GM18858 (cell line): ENCODE measurements around the gene IL34.

ENCODE experiments used
- ATAC-seq: cut with Tn5 transposase; IDR thresholded peaks from one replicate; pipeline ENCODE4 v1.9.1; 2021; ENCODE audit not compliant: unreplicated experiment

IL34 gene

DNA sequence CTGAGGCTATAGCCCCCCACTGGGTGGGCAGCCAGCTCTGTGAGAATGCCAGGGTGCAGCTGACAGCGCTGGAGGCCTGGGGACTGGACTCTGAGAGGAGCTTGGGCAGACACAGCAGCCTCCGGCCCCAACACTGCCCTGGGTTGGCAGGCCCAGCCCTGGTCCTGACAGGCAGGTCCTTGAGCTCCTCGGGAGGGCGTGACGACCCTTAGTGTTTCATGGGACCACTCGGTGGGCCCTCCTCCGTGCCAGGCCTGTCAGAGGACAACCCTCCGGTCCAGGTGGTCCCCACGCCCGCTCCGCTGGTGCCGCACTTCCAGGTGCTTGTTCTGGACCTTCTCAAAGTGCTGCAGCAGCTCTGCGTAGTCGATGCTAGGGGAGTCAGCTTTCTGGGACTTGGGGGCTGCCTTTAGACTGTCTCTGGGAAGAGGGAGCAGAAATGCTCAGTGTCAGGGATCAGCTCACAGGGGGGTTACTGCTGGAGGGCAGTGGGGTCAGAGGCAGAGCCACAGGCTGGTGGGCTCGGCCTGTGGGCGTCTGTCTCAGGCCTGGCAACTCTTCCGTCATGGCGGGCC, 41.4 kb downstream of the IL34 start:
- ATAC-seq, result no peak

DNA sequence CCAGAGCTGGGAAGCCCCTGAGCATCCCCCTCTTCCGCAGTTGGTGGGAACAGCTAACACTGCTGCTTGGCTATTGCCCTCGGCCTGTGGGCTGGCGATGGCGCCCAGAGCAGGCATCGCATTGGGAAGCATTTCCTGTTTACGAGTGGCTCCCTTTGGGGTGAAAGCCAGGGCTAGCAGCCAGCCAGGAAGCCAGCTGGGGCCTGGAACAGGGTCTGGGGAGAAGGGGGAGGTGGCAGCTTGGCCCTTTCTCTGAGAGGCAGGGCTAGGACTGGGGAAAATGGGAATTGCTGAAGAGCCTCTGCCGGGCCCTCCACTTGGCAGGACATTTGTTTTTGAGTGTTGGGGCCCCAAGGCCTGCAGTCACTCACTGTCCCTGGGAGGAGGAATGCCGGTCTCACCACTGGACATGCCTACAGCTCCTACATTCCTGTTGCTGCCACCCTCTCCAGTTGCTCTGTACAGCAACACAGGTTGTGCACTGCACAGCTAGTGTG, 41.9 kb downstream of the IL34 start:
- no peak for ATAC-seq

GRCh38 chr16:70689035-70689969, 42.9 kb downstream of the IL34 start:
- no peak for ATAC-seq

- ATAC-seq, result no peak
Observed at GRCh38 chr16:70689970-70690891, 43.9 kb downstream of the IL34 start.

- ATAC-seq, result no peak
Observed at GRCh38 chr16:70691223-70692129, 45.1 kb downstream of the IL34 start.

- ATAC-seq, result no peak
Observed at GRCh38 chr16:70692130-70692872, 45.9 kb downstream of the IL34 start.

DNA sequence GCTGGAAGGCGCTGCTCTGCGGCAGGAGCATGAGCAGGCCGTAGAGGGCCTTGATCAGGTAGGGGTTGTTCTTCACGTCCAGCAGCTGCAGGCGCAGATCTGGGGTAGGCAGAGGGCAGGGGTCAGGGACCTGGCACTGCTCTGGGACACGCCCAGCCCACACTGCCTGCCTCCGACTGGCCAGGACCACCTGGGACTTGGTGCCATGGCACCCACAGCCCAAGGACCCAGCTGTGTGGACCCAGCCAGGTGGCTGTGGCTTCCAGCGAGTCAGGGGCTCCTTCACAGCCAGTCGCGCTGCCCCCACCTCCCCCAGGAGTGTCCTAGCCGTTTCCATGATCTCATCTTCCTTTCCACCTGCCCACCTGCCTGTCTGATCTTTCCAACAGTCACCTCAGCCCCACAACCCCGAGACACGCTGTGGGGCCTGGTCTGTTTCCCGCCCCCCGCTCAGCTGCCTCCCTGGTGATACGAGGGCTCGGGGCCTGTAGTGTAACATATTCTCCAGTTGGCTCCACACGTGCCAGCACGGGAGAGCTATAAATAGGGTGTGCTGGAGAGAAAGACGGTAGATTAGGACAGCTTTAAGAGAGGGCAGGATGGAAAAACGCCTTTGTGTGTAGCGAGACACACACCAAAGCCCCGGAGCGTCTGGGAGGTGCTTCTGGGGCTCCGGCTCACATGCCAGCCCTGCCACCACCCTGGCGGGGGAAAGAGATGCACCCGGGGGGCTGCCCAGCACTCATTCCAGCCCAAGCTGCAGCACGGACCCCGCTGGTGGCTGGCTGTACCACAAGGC, 46.7 kb downstream of the IL34 start:
- no peak for ATAC-seq

DNA sequence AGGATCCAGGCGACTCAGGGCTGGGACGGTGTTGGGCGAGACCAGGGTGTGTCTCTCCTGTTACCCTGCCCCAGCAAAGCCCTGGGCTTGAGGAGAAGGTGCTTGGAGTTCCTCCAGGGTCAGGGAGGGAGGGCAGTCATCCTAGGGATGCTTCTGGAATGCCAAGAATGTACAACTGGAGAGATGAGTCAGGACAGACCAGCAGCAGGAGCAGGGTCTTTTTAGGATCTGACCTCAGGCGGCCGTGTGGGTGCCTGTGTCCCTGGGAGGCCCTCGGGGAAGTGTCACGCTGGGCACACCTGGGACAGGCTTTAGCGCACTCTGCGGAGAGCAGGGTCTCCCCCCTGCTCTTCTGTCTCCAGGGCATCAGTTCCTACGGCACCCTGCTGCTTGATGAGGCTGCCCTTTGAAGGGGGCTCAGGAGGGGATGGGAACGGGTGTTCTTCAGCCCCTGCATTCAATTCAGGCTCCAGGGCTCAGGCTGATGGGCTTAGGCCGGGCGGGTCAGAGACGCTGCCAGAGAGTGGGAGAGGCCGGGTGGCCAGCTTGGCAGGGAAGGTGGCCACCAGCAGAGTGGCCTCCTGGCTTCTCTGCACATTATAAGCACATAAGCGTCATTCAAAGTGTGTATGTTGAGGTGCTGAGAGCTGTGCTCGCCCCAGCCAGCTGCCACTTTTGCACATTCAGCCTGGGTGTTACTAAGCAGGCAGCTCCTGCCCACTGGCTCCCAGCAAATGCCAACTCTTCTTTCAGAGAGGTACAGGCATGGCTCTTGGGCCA, 47.9 kb downstream of the IL34 start:
- ATAC-seq, result no peak

GRCh38 chr16:70694868-70695218, 48.5 kb downstream of the IL34 start:
- no peak for ATAC-seq

DNA sequence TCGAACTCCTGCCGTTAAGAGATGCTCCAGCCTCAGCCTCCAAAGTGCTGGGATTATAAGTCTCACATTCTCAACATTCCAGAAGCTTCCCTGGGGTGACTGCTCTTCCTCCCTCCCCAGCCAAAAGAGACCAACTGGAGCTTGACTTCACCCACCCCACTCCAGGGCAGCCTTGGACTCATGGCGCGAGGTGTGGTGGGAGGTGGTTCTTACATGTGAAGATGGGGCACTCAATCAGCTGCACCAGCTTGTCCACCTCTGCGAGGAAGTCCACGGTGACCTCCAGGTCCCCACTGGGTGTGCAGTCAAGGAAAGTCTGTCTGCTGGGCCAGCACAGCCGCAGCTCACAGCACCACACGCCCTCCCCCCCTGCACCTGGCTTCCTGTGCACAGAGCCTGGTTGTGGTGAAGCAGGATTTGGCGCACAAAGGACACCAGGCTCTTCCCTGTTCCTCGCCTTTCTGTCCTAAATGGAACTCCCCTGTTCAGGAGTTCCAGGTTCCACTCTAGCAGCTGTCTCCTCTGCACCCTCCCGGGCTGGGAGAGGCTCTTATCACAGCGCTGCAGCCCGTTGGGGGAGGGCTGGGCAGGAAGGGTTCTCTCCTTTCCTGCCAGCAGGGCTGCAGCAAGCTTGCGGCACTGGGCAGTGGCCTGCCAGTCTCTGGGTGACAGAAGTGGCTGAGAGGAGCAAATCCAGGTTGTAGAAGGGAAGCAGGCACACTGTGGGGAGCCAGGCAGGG, 49.1 kb downstream of the IL34 start:
- no peak for ATAC-seq

- ATAC-seq, result no peak
Observed at GRCh38 chr16:70696355-70696754, 50.0 kb downstream of the IL34 start.

GRCh38 chr16:70696952-70697593, 50.7 kb downstream of the IL34 start:
- ATAC-seq, result no peak

DNA sequence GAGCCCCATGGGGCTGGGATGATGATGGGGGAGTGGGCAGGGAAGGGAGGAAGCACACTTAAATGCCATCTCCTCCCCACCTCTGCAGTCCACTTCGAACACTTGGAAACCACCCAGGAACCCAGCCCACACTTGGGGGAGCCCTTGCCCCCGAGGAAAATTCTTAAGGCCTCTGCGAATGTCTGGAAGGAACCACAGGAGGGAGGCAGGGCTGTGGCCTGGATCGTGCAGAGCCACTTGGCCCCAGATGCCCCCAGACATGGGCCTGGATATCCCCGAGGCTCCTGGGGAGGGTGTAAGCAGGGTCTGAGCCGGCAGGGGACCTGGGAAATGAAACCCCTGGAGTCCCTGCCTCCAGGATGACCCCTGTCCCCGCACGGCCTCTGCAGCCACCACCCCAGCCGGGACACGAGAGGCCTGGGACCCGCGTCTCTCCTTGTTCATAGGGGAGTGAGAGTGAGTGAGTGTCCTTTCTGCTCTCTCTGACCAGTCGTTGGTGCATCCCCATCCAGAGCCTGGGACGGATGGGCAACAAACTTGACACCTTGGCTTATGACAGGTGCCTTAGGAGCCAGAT, 51.3 kb downstream of the IL34 start:
- no peak for ATAC-seq

DNA sequence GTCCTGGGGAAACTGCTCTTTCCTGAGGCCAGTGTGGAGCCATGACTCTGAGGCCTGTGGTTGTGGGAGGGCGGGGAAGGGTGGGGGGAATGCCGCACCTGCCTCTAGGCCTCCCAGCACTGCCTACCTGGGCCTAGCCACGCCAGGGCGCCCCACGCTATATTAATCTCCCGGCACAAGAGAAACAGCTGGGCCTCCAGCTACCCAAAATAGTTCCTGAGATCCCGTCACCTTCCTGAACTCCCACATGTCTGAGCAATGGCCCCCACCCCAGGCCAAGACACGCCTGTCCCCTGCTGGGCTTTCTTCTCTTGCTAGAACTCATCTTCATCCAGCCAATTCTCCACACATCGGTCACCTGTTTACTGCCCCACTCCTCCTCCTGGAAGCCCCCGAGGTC, 52.5 kb downstream of the IL34 start:
- no peak for ATAC-seq

GRCh38 chr16:70699696-70700095, 53.3 kb downstream of the IL34 start:
- ATAC-seq, result no peak
